HepG2 (cell line): ENCODE measurements around the gene ACTG2. TPM values are rescaled to one million over a fixed set of nuclear protein-coding genes. Genes with fewer than 3 reads are reported as not detected.

ENCODE experiments used
- ATAC-seq: fragments of 200-7000 bp; cut with Tn5 transposase; 3 replicates; pipeline ENCODE4 v1.9.1; 2020; ENCODE audit warnings: mild to moderate bottlenecking, moderate library complexity
- BruUV-seq: library from RNA; stranded (reverse); fragments of 400-500 nt; replicated peaks from 2 replicates; lab custom pipeline; 2021; lab: Mats Ljungman, UMichigan
- CTCF ChIA-PET: fragments of 300-600 bp; formaldehyde crosslinking; extraction: SDS; loops from one replicate; lab custom pipeline; 2021; ENCODE audit warnings: low total read pairs, inconsistent platforms, low intra/inter-chr PET ratio; lab: Yijun Ruan, JAX
- POLR2A ChIA-PET: fragments of 350-600 bp; sonication (Branson Sonifier 250); formaldehyde crosslinking; loops from one replicate; lab custom pipeline; 2020; ENCODE audit warnings: antibody characterized with exemption, inconsistent platforms; lab: Yijun Ruan, JAX
- DNase-seq: peaks from one replicate; pipeline ENCODE4 v3.0.0-alpha.2; 2015; ENCODE audit warnings: low spot score
- FAIRE-seq: peaks from 3 replicates; lab custom pipeline; 2011; peaks lifted over from hg19 to GRCh38; lab: Jason Lieb, UNC
- H2AFZ ChIP-seq: one replicate; pipeline ENCODE4 v1.6.1; 2011; ENCODE audit warnings: low read length, inconsistent platforms
- H3K27ac ChIP-seq: fragments of 300-600 bp; 3 replicates; pipeline ENCODE4 v1.8.0; 2011; ENCODE audit warnings: mixed run types, mild to moderate bottlenecking, mixed read lengths, low read length, inconsistent platforms; ENCODE audit not compliant: insufficient read depth; ENCODE audit errors: extremely low read length
- H3K27me3 ChIP-seq, 2 experiments: fragments of 200-600 bp in 1 of 2; 2 replicates in 1 of 2; 3 replicates in 1 of 2; pipeline versions ENCODE4 v1.6.0 to v1.8.0; 2011; ENCODE audit warnings: low read length in 2 of 2, mild to moderate bottlenecking in 2 of 2, moderate library complexity in 2 of 2, inconsistent platforms in 1 of 2; ENCODE audit not compliant: insufficient read depth in 2 of 2, control insufficient read depth in 1 of 2
- H3K36me3 ChIP-seq, 2 experiments: fragments of 200-600 bp in 1 of 2; replicated peaks in 1 of 2; 2 replicates in 1 of 2; 3 replicates in 1 of 2; pipeline versions ENCODE4 v1.5.1 to v1.8.0; 2011; ENCODE audit warnings: low read length in 2 of 2, inconsistent platforms in 1 of 2; ENCODE audit not compliant: insufficient read depth in 2 of 2, control insufficient read depth in 1 of 2
- H3K4me1 ChIP-seq: 2 replicates; pipeline ENCODE4 v1.5.1; 2012; ENCODE audit warnings: low read length, inconsistent platforms; ENCODE audit not compliant: insufficient read depth
- H3K4me2 ChIP-seq: 2 replicates; pipeline ENCODE4 v1.6.0; 2011; ENCODE audit warnings: low read depth, low read length, inconsistent platforms
- H3K4me3 ChIP-seq, 3 experiments: fragments of 200-600 bp in 1 of 3; sonication (generic), shearing (Covaris generic) in 1 of 3; replicated peaks in 1 of 3; 2 replicates each; pipeline ENCODE4 v1.5.1; 2011 to 2016; ENCODE audit warnings: low read length in 3 of 3, inconsistent platforms in 2 of 3, low read depth in 2 of 3, mild to moderate bottlenecking in 2 of 3, control low read depth in 1 of 3, mixed read lengths in 1 of 3; ENCODE audit not compliant: insufficient read depth in 1 of 3
- H3K79me2 ChIP-seq: one replicate; pipeline ENCODE4 v1.6.1; 2011; ENCODE audit warnings: low read length, inconsistent platforms; ENCODE audit not compliant: insufficient read depth
- H3K9ac ChIP-seq: 2 replicates; pipeline ENCODE4 v1.6.0; 2011; ENCODE audit warnings: mild to moderate bottlenecking, low read depth, low read length, inconsistent platforms; ENCODE audit not compliant: insufficient read depth
- H3K9me3 ChIP-seq: 2 replicates; pipeline ENCODE4 v1.5.1; 2012; ENCODE audit warnings: mild to moderate bottlenecking, low read length
- H4K20me1 ChIP-seq: 2 replicates; pipeline ENCODE4 v1.6.0; 2011; ENCODE audit warnings: inconsistent platforms, mild to moderate bottlenecking, low read length, moderate library complexity; ENCODE audit not compliant: insufficient read depth
- MIER2 ChIP-seq: IDR thresholded peaks from 2 replicates; pipeline ENCODE4 v1.6.1; 2016; ENCODE audit warnings: missing biosample characterization, missing genetic modification reagents
- RBFOX2 ChIP-seq: fragments of 200-400 bp; formaldehyde crosslinking; IDR thresholded peaks from 2 replicates; pipeline ENCODE4 v1.6.1; 2017; ENCODE audit warnings: low read depth, mild to moderate bottlenecking, low read length
- RFXANK ChIP-seq: IDR thresholded peaks from 2 replicates; pipeline ENCODE4 v1.6.1; 2016
- ZNF256 ChIP-seq: sonication (generic); formaldehyde crosslinking; conservative IDR thresholded peaks from 2 replicates; pipeline ENCODE4 v1.4.0; 2020; ENCODE audit warnings: missing genetic modification reagents
- ZNF646 ChIP-seq: sonication (generic); formaldehyde crosslinking; IDR thresholded peaks from 2 replicates; pipeline ENCODE4 v1.9.0; 2021; ENCODE audit warnings: mild to moderate bottlenecking, missing genetic modification reagents
- ZNF83 ChIP-seq: sonication (generic); formaldehyde crosslinking; IDR thresholded peaks from 2 replicates; pipeline ENCODE4 v1.4.0; 2020; ENCODE audit warnings: missing genetic modification reagents, mild to moderate bottlenecking, borderline replicate concordance
- WGBS: methylation state at CpG from one replicate; pipeline ENCODE4 v1.1.6; 2017; ENCODE audit warnings: low lambda C conversion rate; 5-methylcytosine and 5-hydroxymethylcytosine counted together
- in situ Hi-C: cut with HindIII; loops from 2 replicates; pipeline ENCODE4 v1.10.0; 2017; ENCODE audit warnings: low pct_unique_long_range_greater_than_20kb; ENCODE audit not compliant: extremely low pct_ligation_motif_present
- intact Hi-C: fragments of 100-400 bp; cut with micrococcal nuclease; formaldehyde crosslinking; loops from one replicate; pipeline ENCODE4 v1.10.0; 2022; ENCODE audit not compliant: unreplicated experiment
- polyA plus RNA-seq, 8 experiments: library from polyadenylated mRNA; depleted of rRNA in 3 of 8; stranded (reverse) in 7 of 8; unstranded in 1 of 8; fragments of >200 nt; fragmentation: Illumina TruSeq in 4 of 8; extraction: Trizol in 4 of 8; gene quantifications; 2 replicates each; pipeline versions ENCODE4 v1.2.1 to v1.2.3, GENCODE V29; 2011 to 2016; ENCODE audit warnings: low read depth in 4 of 8, missing spikeins in 1 of 8, mixed read lengths in 1 of 8; ENCODE audit not compliant: insufficient read depth in 1 of 8
- total RNA-seq, 5 experiments: library from RNA; depleted of rRNA; stranded (reverse); fragments of >200 nt; fragmentation: Illumina TruSeq; extraction: Trizol; gene quantifications; 2 replicates each; pipeline ENCODE4 v1.2.3, GENCODE V29; 2016; ENCODE audit warnings: low read depth in 1 of 5

ACTG2 gene
- total and polyA plus RNA-seq, 2 of the 13 experiments (the other 11 are each of a cell fraction or from before 2014, with no cell fraction given) = 0.13 TPM; not detected in 1

- peaks cover 6% of the 10 kb centered on the region; the same call in 1 of the 2 replicates for H4K20me1 ChIP-seq
- ChIA-PET CTCF (no interaction called here), POLR2A (no interaction called here)
- no TSS peak for BruUV-seq
- in situ Hi-C loops (no loop called here), intact Hi-C loops (no loop called here)
- no peak overlapping the region for H3K27ac ChIP-seq
- WGBS = 87% methylated on average over 2 of the region's 2 CpGs
- FAIRE-seq (no peak), DNase-seq (no peak), ATAC-seq (no peak)
- H3K27me3 ChIP-seq = no peaks in the 10 kb centered on the region; a peak in 1 of 5 replicates
- H2AFZ ChIP-seq = no peak overlapping the region
- peaks cover 69% of the 10 kb centered on the region for H3K79me2 ChIP-seq
- peaks cover 51% of the 10 kb centered on the region for H3K4me1 ChIP-seq
- H3K4me3 ChIP-seq = no peak overlapping the region
- peaks cover 12 to 27% of the 10 kb centered on the region in 2 experiments for H3K36me3 ChIP-seq
- H3K9me3 ChIP-seq = no peaks in the 10 kb centered on the region
- TF ChIP-seq ZNF83 (CRISPR knock-in tag) (no peak), MIER2 (no peak), RFXANK (CRISPR knock-in tag) (no peak), ZNF256 (CRISPR knock-in tag) (no peak), RBFOX2 (peak; percentile 43; the same call in 1 of the 2 replicates), ZNF646 (CRISPR knock-in tag) (no peak)
- H3K9ac ChIP-seq = no peak overlapping the region
- no peak overlapping the region; the same call in 1 of the 2 replicates for H3K4me2 ChIP-seq
Measured at GRCh38 chr2:73930386-73930785, 37.6 kb downstream of the ACTG2 start.
